Nephron (organoid): ENCODE results near the gene RPLP1.

Experiments used
- H3K27ac Mint-ChIP-seq, 3 experiments: 2 replicates each; pipeline ENCODE4 v1.8.0; 2020; ENCODE audit warnings: mixed read lengths in 3 of 3, mild to moderate bottlenecking in 2 of 3, moderate library complexity in 1 of 3
- H3K27me3 Mint-ChIP-seq: 2 replicates; pipeline ENCODE4 v1.8.0; 2021; ENCODE audit warnings: low read depth, mild to moderate bottlenecking, moderate library complexity, mixed read lengths
- H3K36me3 Mint-ChIP-seq: 2 replicates; pipeline ENCODE4 v1.8.0; 2020; ENCODE audit warnings: low read depth, mixed read lengths
- H3K4me1 Mint-ChIP-seq: 2 replicates; pipeline ENCODE4 v1.8.0; 2020; ENCODE audit warnings: mixed read lengths
- H3K4me3 Mint-ChIP-seq, 3 experiments: 2 replicates each; pipeline ENCODE4 v1.8.0; 2020; ENCODE audit warnings: mild to moderate bottlenecking in 3 of 3, mixed read lengths in 3 of 3, moderate library complexity in 2 of 3
- H3K9me3 Mint-ChIP-seq: 2 replicates; pipeline ENCODE4 v1.8.0; 2020; ENCODE audit warnings: mixed read lengths
- CTCF ChIP-seq, 3 experiments: fragments of 200-600 bp; sonication (generic); IDR thresholded peaks; one replicate each; pipeline ENCODE4 v1.5.0; 2021; ENCODE audit warnings: antibody characterized with exemption in 3 of 3; ENCODE audit not compliant: unreplicated experiment in 3 of 3

The RPLP1 gene

DNA sequence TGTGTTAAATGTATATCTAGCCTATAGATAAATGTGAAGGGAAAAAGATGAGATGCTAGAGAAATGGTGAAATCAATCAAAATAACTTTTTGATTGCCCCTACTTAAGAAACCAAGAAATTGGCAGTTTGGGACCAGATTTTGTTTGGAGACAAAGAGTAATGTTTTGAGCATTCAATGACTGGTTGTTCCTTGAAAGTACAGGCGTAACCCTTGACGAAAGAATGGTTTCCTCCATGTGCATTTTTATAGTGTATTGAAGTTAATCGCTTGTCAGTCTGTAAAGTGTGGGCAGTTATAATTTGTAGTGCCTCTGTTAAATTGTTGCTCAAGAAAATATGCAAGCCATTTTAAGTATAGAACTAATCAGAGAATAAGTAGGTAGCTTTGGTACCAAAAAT lies 37.2 kb upstream of the RPLP1 start:
- peaks cover 20% of the 10 kb centered on the region for H3K36me3 Mint-ChIP-seq

GRCh38 chr15:69417581-69417980 lies 35.0 kb upstream of the RPLP1 start:
- H3K27me3 Mint-ChIP-seq: peaks cover 4% of the 10 kb centered on the region
- peaks cover 19% of the 10 kb centered on the region for H3K4me1 Mint-ChIP-seq
- H3K36me3 Mint-ChIP-seq: peaks cover 34% of the 10 kb centered on the region
- no peak overlapping the region for H3K27ac Mint-ChIP-seq
- no peaks in the 10 kb centered on the region for H3K9me3 Mint-ChIP-seq
- no peak for TF ChIP-seq CTCF (IDR thresholded peaks at IDR 0.05; ENCODE audit: unreplicated experiment in 3 of 3)
- H3K4me3 Mint-ChIP-seq: peak overlapping the region in 1 of 3 experiments; percentile 16

More for the DNA sequence above, 37.2 kb upstream of the RPLP1 start:
- Mint-ChIP-seq H3K27ac (peak overlapping the region; percentile 6 to 85 (median 68)), H3K27me3 (peaks cover 4% of the 10 kb centered on the region), H3K4me1 (peaks cover 19% of the 10 kb centered on the region), H3K9me3 (no peaks in the 10 kb centered on the region), H3K4me3 (peak overlapping the region; percentile 84 to 89 (median 89))
- no peak for TF ChIP-seq CTCF (IDR thresholded peaks at IDR 0.05; ENCODE audit: unreplicated experiment in 3 of 3)

GRCh38 chr15:69421498-69421897 lies 31.1 kb upstream of the RPLP1 start:
- H3K27me3 Mint-ChIP-seq: no peaks in the 10 kb centered on the region
- H3K9me3 Mint-ChIP-seq: no peaks in the 10 kb centered on the region
- H3K4me1 Mint-ChIP-seq: no peaks in the 10 kb centered on the region
- no peak overlapping the region for H3K4me3 Mint-ChIP-seq
- no peak for TF ChIP-seq CTCF (IDR thresholded peaks at IDR 0.05; ENCODE audit: unreplicated experiment in 3 of 3)
- H3K36me3 Mint-ChIP-seq: peaks cover 56% of the 10 kb centered on the region
- H3K27ac Mint-ChIP-seq: no peak overlapping the region

GRCh38 chr15:69422336-69422895 lies 30.2 kb upstream of the RPLP1 start:
- Mint-ChIP-seq H3K9me3 (no peaks in the 10 kb centered on the region), H3K4me1 (no peaks in the 10 kb centered on the region), H3K36me3 (peaks cover 59% of the 10 kb centered on the region), H3K4me3 (no peak overlapping the region), H3K27me3 (no peaks in the 10 kb centered on the region), H3K27ac (no peak overlapping the region)
- TF ChIP-seq CTCF (IDR thresholded peaks at IDR 0.05; ENCODE audit: unreplicated experiment in 3 of 3): no peak

GRCh38 chr15:69424001-69424400 lies 28.6 kb upstream of the RPLP1 start:
- no peak for TF ChIP-seq CTCF (IDR thresholded peaks at IDR 0.05; ENCODE audit: unreplicated experiment in 3 of 3)
- H3K36me3 Mint-ChIP-seq: peaks cover 58% of the 10 kb centered on the region
- no peaks in the 10 kb centered on the region for H3K27me3 Mint-ChIP-seq
- no peak overlapping the region for H3K4me3 Mint-ChIP-seq
- H3K4me1 Mint-ChIP-seq: no peaks in the 10 kb centered on the region
- H3K27ac Mint-ChIP-seq: no peak overlapping the region
- no peaks in the 10 kb centered on the region for H3K9me3 Mint-ChIP-seq

DNA sequence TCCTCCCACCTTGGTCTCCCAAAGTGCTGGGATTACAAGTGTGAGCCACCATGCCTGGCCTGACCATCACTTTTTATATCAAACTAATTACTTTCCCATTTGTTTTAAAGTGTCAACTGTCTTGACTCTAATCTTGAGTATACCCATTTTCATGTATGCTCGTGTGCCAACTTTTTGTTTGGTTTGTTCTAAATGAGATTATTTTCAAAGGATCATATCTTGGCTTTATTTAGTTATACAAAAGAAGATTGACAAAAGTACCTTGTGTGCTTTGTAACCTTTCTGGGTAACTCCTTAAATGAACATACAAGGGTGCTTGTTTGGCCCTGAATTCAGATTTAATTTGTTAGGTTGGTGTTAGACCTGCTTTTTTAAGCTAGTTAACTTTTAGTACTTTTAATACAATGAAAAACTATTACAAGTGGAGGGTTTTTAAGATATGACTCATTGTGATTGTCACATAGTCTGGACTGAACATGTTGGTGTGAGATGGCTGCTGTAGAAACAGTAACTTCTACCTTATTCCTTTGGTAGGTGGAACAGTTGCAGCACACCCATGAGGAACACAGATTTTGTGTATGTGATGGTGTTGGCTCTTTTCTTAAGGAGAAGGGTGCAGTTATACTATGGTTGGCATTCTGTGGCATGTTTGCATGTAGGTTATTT lies 27.7 kb upstream of the RPLP1 start:
- Mint-ChIP-seq H3K4me3 (no peak overlapping the region), H3K27ac (no peak overlapping the region), H3K27me3 (no peaks in the 10 kb centered on the region), H3K9me3 (no peaks in the 10 kb centered on the region), H3K4me1 (no peaks in the 10 kb centered on the region), H3K36me3 (peaks cover 51% of the 10 kb centered on the region)
- TF ChIP-seq CTCF (IDR thresholded peaks at IDR 0.05; ENCODE audit: unreplicated experiment in 3 of 3): no peak
